ENCODE measurements around the gene FAM110A.
"Not testable (repeated sequence)": the region's sequence is repeated elsewhere in the genome, so short reads cannot be mapped to it uniquely, and the experiment has no call there.

Gene FAM110A

GRCh38 chr20:833450-834150 is at the start of gene FAM110A:
Gene FAM110A, plus strand, starts transcription at chr20:833715. Its CDS starts 11,090 bp downstream, at chr20:844805.
- peak; percentile 94 for DNase-seq (ENCODE audit: low read depth)

DNA sequence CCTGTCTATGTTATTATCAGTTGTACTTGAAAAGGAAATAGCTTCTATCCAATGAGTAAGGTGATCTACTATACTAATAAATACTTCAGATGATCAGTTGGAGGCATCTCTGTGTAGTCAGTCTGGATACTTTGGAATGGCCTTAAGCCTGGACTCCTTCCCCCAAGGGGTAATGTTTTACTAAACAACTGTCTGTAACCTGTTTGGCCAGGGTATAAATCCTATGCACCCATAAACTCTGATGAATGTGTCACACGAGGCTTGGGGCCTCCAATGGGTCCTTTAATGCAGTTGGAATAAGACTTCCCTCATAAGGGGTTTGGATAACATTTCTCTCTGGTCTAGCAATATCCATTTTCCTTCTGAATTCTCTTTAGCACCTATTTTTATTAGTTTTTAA is 45.7 kb upstream of the FAM110A start:
- no peak for DNase-seq (ENCODE audit: low read depth)

GRCh38 chr20:791056-791455 is 42.5 kb upstream of the FAM110A start:
- DNase-seq (ENCODE audit: low read depth) = no peak

- DNase-seq (ENCODE audit: low read depth) = no peak
Observed at GRCh38 chr20:792248-792647, 41.3 kb upstream of the FAM110A start.

DNA sequence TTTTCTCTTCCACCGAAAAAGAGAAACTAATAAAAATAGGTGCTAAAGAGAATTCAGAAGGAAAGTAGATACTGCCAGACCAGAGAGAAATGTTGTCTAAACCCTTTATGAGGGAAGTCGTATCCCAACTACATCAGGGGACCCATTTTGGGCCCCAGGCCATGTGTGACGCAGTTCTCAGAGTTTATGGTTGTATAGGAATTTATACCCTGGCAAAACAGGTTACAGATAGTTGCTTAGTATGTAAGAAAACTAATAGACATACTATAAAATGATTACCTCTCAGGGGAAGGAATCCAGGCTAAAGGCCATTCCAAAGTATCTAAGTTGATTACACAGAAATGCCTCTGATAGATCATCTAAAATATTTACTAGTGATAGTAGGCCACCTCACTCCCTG is 36.6 kb upstream of the FAM110A start:
- no peak for DNase-seq (ENCODE audit: low read depth)

GRCh38 chr20:798746-799145 is 34.8 kb upstream of the FAM110A start:
- not testable (repeated sequence) for DNase-seq (ENCODE audit: low read depth)

DNA sequence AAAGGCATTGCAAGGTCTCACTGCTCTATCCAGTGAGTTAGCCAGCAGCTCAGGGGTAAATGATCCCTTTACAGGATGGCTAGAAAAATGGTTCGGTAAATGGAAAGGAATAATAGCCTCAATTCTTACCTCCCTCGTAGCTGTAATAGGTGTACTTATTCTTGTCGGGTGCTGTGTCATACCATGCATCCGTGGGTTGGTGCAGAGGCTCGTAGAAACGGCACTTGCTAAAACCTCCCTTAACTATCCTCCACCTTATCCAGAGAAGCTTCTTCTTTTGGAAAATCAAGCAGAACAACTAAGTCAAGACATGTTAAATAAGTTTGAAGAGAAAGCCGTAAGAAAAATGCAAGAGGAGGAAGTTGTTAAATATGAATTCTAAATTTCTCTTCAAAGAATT is 33.5 kb upstream of the FAM110A start:
- not testable (repeated sequence) for DNase-seq (ENCODE audit: low read depth)

GRCh38 chr20:801678-802077 is 31.8 kb upstream of the FAM110A start:
- no peak for DNase-seq (ENCODE audit: low read depth)

DNA sequence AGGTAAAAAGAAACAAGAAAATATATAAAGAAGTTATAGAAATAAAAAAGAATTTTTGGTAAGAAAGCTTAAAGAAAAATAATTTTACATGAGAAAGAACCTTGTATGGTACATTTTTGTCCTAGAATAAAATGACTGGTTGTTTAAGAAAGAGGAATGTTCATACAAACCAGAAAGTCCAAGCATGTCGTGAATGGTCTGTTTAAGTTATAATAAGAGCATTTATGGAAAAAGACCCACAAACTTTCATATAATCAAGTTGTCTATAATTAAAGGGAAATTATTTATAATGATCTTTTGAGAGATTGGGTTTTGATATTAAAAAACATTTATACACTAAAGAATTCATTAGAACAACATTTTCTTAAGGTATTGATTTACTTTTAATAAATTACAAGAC is 27.8 kb upstream of the FAM110A start:
- DNase-seq (ENCODE audit: low read depth) = no peak

DNA sequence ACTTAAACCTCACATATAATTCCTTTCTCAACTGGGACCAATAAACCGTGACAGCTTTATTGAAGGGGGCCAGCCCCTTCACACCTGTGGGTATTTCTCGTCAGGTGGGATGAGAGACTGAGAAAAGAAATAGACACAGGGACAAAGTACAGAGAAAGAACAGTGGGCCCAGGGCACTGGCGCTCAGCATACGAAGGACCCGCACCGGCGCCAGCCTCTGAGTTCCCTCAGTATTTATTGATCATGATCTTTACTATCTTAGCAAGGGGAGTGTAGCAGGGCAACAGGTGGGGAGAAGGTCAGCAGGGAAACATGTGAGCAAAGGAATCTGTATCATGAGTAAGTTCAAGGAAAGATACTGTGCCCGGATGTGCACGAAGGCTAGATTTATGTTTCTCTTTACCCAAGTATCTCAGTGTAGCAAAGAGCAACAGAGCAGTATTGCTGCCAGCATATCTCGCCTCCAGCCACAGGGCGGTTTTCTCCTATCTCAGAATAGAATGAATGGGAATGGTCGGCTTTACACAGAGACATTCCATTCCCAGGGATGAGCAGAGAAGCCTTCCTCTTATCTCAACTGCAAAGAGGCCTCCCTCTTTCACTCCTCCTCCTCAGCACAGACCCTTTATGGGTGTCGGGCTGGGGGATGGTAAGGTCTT is 21.6 kb upstream of the FAM110A start:
- not testable (repeated sequence) for DNase-seq (ENCODE audit: low read depth)

DNA sequence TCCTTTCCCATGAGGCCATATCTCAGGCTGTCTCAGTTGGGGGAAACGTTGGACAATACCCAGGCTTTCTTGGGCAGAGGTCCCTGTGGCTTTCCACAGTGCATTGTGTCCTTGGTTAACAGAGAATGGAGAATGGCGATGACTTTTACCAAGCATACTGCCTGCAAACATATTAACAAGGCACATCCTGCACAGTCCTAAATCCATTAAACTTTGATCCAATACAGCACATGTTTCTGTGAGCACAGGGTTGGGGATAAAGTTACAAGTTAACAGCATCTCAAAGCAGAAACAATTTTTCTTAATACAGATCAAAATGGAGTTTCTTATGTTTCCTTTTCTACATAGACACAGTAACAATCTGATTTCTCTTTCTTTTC is 21.1 kb upstream of the FAM110A start:
- DNase-seq (ENCODE audit: low read depth) = not testable (repeated sequence)

GRCh38 chr20:813390-813789 is 20.1 kb upstream of the FAM110A start:
- no peak for DNase-seq (ENCODE audit: low read depth)

- no peak for DNase-seq (ENCODE audit: low read depth)
Observed at GRCh38 chr20:815226-815625, 18.3 kb upstream of the FAM110A start.

DNA sequence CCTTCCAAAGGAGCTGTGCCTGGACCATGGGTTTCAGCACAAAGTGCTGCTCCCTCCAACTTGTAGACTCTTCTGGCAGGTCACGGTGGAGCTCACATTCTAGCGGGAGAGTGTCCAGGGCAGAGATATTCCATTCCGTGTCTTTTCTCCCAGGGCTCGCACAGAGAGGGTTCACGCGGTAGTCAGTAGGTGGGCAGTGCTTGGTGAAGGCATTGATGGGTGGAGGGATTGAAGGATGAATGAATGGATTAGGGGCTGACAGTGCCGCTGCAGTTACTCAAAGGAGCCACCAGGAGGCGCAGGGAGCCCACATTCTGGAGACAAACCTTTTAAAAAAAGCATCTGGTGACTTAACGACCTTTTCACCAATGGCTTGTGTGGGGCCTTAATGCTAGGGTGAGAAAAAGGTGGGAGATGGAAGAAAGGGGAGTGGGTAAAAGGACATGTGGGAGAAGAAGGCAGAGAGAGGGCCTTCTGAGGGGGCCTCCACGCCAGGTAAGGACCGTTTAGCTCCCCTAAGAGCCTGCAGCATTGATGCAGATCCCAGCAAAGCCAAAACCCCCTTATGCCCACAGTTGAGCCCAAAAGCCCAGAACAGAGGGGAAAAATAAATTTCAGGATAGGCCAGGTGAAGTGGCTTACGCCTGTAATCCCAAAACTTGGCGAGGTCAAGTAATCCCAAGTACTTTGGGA is 17.5 kb upstream of the FAM110A start:
- DNase-seq (ENCODE audit: low read depth) = peak; percentile 67

- DNase-seq (ENCODE audit: low read depth) = no peak
Observed at GRCh38 chr20:818001-818664, 15.4 kb upstream of the FAM110A start.

DNA sequence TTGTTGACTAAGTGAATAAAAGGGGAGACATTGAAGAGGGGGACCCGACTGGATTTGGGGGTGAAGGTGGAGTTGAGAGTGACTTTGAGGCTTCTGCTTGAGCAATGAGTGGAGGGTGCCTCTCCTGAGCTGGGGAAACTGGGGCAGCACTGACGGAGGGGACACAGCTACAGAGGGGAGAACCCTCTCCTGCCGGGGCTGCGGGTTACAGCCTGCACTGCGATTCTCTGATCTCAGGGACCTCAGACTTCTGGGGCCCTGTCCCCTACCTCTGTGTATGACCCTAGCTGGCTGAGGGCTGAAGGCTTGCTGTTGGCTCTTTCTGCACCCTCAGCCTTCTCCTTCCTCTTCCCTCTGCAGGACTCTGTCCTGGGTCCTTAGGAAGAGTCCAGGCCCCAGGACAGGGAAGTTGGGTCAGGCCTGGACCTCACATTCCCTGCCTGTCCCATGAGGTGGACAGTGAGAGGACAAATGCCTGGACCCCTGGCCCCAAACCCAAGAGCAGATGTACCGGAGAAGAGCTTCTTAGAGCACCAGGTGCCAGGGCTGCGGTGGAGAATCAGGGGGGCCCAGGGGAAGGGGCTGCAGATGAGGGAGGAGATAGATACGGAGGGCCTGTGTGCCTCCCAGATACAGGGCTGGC is 13.7 kb upstream of the FAM110A start:
- DNase-seq (ENCODE audit: low read depth) = no peak

GRCh38 chr20:820323-820953 is 13.1 kb upstream of the FAM110A start:
- DNase-seq (ENCODE audit: low read depth) = no peak

DNA sequence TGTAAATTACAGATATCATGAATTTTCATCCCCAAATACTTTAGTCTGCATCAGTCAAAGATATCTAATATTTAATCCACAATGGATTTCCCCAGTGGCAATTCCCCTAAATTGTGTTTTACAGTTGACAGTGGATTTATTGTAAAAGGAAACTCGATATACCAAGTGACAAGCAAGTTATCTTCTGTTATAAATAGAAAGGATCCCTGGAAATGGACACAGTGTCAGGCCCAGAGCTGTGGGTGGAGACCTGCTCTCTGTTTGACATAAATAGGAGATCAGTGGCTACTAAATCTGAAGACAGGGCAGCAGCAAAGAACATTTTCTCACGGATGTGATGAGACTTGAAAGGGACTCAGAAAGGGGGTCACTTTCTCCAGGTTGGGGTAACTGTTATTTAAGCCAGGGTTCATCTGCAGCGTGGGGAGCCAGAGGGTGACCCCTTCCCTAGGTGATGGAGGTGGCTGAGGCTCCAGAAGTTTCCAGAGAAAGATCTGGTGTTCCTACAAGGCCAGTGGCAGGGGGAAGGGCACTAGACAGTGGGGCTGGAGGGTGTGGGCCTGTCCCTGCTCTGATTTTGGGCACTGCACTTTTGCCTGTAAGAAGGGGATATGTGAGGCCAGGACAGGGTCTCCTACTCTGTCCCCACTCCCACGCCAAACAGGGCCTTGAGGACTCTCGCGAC is 12.3 kb upstream of the FAM110A start:
- DNase-seq (ENCODE audit: low read depth) = no peak

DNA sequence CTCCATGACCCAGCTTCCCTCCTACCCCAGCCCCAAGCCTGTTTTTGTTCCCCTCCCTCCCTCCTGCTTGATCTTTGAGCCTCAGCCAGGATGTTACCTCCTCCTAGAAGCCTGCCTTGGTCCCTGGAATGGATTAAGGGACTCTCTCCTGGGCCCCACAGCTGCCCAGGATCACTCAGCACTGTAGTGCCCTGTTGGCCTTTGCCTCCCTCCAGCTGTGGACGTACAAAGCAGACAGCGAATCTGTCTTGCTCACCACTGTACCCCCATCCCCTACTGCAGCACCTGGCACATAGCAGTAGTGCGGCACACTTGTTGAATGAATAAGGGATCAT is 11.8 kb upstream of the FAM110A start:
- DNase-seq (ENCODE audit: low read depth) = no peak

GRCh38 chr20:822651-823573 is 10.6 kb upstream of the FAM110A start:
- no peak for DNase-seq (ENCODE audit: low read depth)
